ENCODE results near the gene FBXO3. TPM values are rescaled to one million over a fixed set of nuclear protein-coding genes. Genes with fewer than 3 reads are reported as not detected.

The FBXO3 gene
- total and polyA plus RNA-seq, 2 of the 13 experiments (the other 11 are each of a cell fraction or from before 2014, with no cell fraction given): 20.4 to 27.6 TPM

- peak; percentile 21; the same call in 1 of the 2 replicates for TF ChIP-seq ZNF574 (CRISPR knock-in tag; IDR thresholded peaks at IDR 0.05)
- TF ChIP-seq THYN1 (CRISPR knock-in tag; IDR thresholded peaks at IDR 0.05; ENCODE audit: borderline replicate concordance, low read depth): no peak
- TF ChIP-seq, protein P1, sequence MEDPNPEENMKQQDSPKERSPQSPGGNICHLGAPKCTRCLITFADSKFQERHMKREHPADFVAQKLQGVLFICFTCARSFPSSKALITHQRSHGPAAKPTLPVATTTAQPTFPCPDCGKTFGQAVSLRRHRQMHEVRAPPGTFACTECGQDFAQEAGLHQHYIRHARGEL (CRISPR knock-in tag; IDR thresholded peaks at IDR 0.05): no peak
- no peak for TF ChIP-seq ZNF567 (CRISPR knock-in tag; IDR thresholded peaks at IDR 0.05; ENCODE audit: borderline replicate concordance)
- TF ChIP-seq KMT2B (CRISPR knock-in tag; IDR thresholded peaks at IDR 0.05): peak; percentile 67
- no peak for TF ChIP-seq ZNF841 (CRISPR knock-in tag; IDR thresholded peaks at IDR 0.05; ENCODE audit: borderline replicate concordance)
- no peak for TF ChIP-seq ZNF253 (CRISPR knock-in tag; IDR thresholded peaks at IDR 0.05; ENCODE audit: borderline replicate concordance)
- TF ChIP-seq RBM39 (IDR thresholded peaks at IDR 0.05; ENCODE audit: low read depth, low read length, poor library complexity, severe bottlenecking): peak; percentile 26
- TF ChIP-seq, protein P2, sequence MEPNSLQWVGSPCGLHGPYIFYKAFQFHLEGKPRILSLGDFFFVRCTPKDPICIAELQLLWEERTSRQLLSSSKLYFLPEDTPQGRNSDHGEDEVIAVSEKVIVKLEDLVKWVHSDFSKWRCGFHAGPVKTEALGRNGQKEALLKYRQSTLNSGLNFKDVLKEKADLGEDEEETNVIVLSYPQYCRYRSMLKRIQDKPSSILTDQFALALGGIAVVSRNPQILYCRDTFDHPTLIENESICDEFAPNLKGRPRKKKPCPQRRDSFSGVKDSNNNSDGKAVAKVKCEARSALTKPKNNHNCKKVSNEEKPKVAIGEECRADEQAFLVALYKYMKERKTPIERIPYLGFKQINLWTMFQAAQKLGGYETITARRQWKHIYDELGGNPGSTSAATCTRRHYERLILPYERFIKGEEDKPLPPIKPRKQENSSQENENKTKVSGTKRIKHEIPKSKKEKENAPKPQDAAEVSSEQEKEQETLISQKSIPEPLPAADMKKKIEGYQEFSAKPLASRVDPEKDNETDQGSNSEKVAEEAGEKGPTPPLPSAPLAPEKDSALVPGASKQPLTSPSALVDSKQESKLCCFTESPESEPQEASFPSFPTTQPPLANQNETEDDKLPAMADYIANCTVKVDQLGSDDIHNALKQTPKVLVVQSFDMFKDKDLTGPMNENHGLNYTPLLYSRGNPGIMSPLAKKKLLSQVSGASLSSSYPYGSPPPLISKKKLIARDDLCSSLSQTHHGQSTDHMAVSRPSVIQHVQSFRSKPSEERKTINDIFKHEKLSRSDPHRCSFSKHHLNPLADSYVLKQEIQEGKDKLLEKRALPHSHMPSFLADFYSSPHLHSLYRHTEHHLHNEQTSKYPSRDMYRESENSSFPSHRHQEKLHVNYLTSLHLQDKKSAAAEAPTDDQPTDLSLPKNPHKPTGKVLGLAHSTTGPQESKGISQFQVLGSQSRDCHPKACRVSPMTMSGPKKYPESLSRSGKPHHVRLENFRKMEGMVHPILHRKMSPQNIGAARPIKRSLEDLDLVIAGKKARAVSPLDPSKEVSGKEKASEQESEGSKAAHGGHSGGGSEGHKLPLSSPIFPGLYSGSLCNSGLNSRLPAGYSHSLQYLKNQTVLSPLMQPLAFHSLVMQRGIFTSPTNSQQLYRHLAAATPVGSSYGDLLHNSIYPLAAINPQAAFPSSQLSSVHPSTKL (CRISPR knock-in tag; IDR thresholded peaks at IDR 0.05): peak; percentile 21; the same call in 1 of the 2 replicates
- TF ChIP-seq, protein P3, sequence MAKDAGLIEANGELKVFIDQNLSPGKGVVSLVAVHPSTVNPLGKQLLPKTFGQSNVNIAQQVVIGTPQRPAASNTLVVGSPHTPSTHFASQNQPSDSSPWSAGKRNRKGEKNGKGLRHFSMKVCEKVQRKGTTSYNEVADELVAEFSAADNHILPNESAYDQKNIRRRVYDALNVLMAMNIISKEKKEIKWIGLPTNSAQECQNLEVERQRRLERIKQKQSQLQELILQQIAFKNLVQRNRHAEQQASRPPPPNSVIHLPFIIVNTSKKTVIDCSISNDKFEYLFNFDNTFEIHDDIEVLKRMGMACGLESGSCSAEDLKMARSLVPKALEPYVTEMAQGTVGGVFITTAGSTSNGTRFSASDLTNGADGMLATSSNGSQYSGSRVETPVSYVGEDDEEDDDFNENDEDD (CRISPR knock-in tag; IDR thresholded peaks at IDR 0.05; ENCODE audit: borderline replicate concordance): 0 out of 2 replicates have a peak, but pooled peaks have one; percentile 2
- TF ChIP-seq POLR2G (IDR thresholded peaks at IDR 0.05; ENCODE audit: low read depth, low read length): peak; percentile 82
- no peak for TF ChIP-seq ZNF598 (CRISPR knock-in tag; IDR thresholded peaks at IDR 0.05; ENCODE audit: borderline replicate concordance)
- TF ChIP-seq DR1 (CRISPR knock-in tag; IDR thresholded peaks at IDR 0.05): peak; percentile 59; the same call in 1 of the 2 replicates
- TF ChIP-seq ZMYM2 (CRISPR knock-in tag; IDR thresholded peaks at IDR 0.05): no peak
- peak; percentile 27; the same call in 1 of the 2 replicates for TF ChIP-seq RFXAP (CRISPR knock-in tag; IDR thresholded peaks at IDR 0.05; ENCODE audit: borderline replicate concordance)
- no peak for TF ChIP-seq TAF15 (IDR thresholded peaks at IDR 0.05; ENCODE audit: low read depth, low read length, poor library complexity, severe bottlenecking)
- peak; percentile 28; the same call in 1 of the 2 replicates for TF ChIP-seq HIVEP1 (CRISPR knock-in tag; IDR thresholded peaks at IDR 0.05)
- TF ChIP-seq ZNF547 (CRISPR knock-in tag; IDR thresholded peaks at IDR 0.05): 0 out of 2 replicates have a peak, but pooled peaks have one; percentile 37
- peak; percentile 78; the same call in 1 of the 2 replicates for TF ChIP-seq ERF (CRISPR knock-in tag; IDR thresholded peaks at IDR 0.05)
Observed at GRCh38 chr11:33700502-33701271, 73.6 kb downstream of the FBXO3 start, which contains the start of gene C11orf91 (continued).

Data from HepG2 (cell line).